Neural progenitor cell (in vitro differentiated cells): Measurements from ENCODE around the gene PARS2.

Experiments
- EZH2 ChIP-seq: fragments of 200-600 bp; sonication (generic); IDR thresholded peaks from 2 replicates; pipeline ENCODE4 v1.6.1; 2017; ENCODE audit warnings: antibody characterized with exemption, mild to moderate bottlenecking, moderate library complexity
- EZH2phosphoT487 ChIP-seq: fragments of 200-600 bp; sonication (generic); IDR thresholded peaks from 2 replicates; pipeline ENCODE4 v1.6.1; 2017; ENCODE audit warnings: antibody characterized with exemption
- TF ChIP-seq, protein P1 (sequence below): fragments of 200-600 bp; sonication (generic); IDR thresholded peaks from 2 replicates; pipeline ENCODE4 v1.5.1; 2017; ENCODE audit warnings: antibody characterized with exemption, mild to moderate bottlenecking

DNA sequence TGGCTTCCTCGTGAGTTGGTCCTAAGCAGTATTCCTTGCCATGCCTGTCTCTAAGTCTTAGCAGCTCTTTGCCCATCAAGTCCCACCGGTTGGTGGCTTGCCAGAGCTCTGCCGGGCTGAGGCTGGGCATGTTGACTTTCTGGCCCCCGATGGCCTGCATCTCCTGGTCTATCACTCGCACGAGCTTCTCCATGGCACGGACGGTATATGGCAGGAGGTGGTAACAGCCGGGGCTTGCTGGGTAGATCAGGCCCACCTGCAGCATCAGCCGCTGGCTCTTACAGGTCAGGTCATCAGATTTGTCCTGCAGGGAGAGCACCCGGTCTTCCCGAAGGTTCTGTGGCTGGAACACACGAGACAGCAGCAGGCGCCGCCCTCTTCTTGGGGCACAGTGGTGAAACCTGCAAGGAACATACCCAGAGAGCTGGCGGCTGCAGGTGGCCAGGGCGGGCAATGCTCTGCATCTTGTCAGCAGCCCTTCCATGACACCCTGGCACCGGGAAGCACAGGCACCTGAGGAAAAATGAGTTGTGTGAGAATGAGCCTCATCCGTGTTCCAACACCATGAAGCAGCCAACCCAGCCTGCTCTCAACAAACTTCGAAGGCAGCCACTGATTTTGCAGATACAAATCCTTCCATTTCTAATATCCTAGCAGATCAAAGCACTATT is 5.5 kb downstream of the PARS2 start:
- TF ChIP-seq, protein P1, sequence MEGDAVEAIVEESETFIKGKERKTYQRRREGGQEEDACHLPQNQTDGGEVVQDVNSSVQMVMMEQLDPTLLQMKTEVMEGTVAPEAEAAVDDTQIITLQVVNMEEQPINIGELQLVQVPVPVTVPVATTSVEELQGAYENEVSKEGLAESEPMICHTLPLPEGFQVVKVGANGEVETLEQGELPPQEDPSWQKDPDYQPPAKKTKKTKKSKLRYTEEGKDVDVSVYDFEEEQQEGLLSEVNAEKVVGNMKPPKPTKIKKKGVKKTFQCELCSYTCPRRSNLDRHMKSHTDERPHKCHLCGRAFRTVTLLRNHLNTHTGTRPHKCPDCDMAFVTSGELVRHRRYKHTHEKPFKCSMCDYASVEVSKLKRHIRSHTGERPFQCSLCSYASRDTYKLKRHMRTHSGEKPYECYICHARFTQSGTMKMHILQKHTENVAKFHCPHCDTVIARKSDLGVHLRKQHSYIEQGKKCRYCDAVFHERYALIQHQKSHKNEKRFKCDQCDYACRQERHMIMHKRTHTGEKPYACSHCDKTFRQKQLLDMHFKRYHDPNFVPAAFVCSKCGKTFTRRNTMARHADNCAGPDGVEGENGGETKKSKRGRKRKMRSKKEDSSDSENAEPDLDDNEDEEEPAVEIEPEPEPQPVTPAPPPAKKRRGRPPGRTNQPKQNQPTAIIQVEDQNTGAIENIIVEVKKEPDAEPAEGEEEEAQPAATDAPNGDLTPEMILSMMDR: no peak
- TF ChIP-seq EZH2: no peak
- no peak for TF ChIP-seq EZH2phosphoT487
